Measurements from ENCODE around the gene CCDC178. TPM values are rescaled to one million over a fixed set of nuclear protein-coding genes. Genes with fewer than 3 reads are reported as not detected.
"Not testable (repeated sequence)": the region's sequence is repeated elsewhere in the genome, so short reads cannot be mapped to it uniquely, and the experiment has no call there.

Gene CCDC178
- total RNA-seq, 1 donor from 2014 or later, result 0.53 TPM

GRCh38 chr18:33161131-33161530, 279.4 kb downstream of the CCDC178 start:
- Histone ChIP-seq H3K36me3 (ENCODE audit: control insufficient read depth, insufficient read depth, low read length) (no peaks in the 10 kb centered on the region), H3K4me3 (ENCODE audit: low read depth, low read length) (no peak overlapping the region), H3K27me3 (ENCODE audit: control insufficient read depth, insufficient read depth, low read length) (no peaks in the 10 kb centered on the region)
- no peak for TF ChIP-seq CTCF (IDR thresholded peaks at IDR 0.05; ENCODE audit: insufficient read depth, low read length, severe bottlenecking)
- DNase-seq (ENCODE audit: low read depth) (no peak), FAIRE-seq (no peak)

DNA sequence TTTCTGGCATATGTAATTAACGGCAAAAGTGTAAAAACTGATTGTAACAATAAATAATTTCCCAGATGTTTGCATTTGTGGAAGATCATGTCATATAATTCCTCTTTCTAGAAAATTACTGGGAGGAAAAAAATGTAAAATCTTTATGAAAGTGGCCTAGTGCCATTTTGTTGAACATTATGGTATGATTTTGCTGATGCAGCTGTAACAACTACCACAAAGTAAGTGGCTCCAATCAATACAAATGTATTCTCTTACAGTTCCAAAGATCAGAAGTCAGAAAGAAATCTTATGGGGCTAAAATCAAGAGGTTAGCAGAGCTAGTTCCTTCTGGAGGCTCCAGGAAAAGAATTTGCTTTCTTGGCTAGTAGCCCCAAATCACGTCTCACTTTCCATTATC, 281.4 kb downstream of the CCDC178 start:
- Histone ChIP-seq H3K36me3 (ENCODE audit: control insufficient read depth, insufficient read depth, low read length) (no peaks in the 10 kb centered on the region), H3K27me3 (ENCODE audit: control insufficient read depth, insufficient read depth, low read length) (no peaks in the 10 kb centered on the region), H3K4me3 (ENCODE audit: low read depth, low read length) (no peak overlapping the region)
- no peak for DNase-seq (ENCODE audit: low read depth)
- TF ChIP-seq CTCF (IDR thresholded peaks at IDR 0.05; ENCODE audit: insufficient read depth, low read length, severe bottlenecking), result no peak
- FAIRE-seq, result no peak

DNA sequence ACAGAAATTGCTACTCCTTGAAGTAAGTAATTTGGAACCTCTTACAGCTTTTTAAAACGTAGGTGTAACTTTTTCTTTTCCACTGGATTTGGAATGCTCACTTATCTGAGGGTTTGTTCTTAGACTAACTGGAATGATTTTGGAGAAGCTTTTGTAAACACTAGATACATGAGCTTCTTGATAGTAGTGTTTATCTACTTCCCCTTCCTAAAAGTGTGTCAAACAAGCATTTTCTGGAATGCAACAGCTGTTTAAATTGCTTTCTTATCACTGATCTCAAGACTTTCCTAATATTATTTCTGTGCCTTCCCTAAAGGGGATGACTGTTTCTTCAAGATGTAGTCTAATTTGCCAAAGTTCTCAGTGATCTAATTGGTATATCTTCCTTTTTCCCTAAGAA, 282.6 kb downstream of the CCDC178 start:
- no peak for DNase-seq (ENCODE audit: low read depth)
- no peak for FAIRE-seq
- no peak for TF ChIP-seq CTCF (IDR thresholded peaks at IDR 0.05; ENCODE audit: insufficient read depth, low read length, severe bottlenecking)

DNA sequence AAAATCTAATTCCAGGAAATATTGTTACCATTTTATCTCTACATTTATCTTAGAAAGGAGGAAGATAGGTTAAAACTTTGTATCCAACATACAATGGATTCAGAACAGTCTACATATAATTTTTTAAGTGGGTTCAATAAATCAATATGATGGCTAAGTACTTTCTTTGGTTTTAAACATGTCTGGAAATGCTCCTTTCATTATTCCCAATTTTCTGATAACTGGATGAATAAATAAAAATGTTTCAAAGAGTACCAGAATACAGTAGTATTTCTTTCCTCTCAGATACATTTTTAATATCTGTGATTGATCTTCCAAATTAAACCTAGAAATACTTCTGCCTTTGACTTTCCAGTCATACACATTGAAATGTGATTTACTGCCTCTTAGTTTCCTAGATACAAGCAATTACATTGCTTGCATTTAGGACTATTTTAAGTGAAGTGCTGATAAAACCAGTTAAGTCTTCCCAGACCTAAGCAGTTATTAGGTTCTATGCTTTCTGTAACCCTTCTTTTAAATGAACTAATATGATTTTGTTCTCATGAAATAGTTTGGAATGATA, 283.5 kb downstream of the CCDC178 start:
- no peak for DNase-seq (ENCODE audit: low read depth)
- no peak overlapping the region for H3K4me3 ChIP-seq (ENCODE audit: low read depth, low read length)
- no peak for FAIRE-seq
- no peaks in the 10 kb centered on the region for H3K27me3 ChIP-seq (ENCODE audit: control insufficient read depth, insufficient read depth, low read length)
- no peak for TF ChIP-seq CTCF (IDR thresholded peaks at IDR 0.05; ENCODE audit: insufficient read depth, low read length, severe bottlenecking)
- no peaks in the 10 kb centered on the region for H3K36me3 ChIP-seq (ENCODE audit: control insufficient read depth, insufficient read depth, low read length)

More for the DNA sequence above, 282.6 kb downstream of the CCDC178 start:
- Histone ChIP-seq H3K27me3 (ENCODE audit: control insufficient read depth, insufficient read depth, low read length) (no peaks in the 10 kb centered on the region), H3K36me3 (ENCODE audit: control insufficient read depth, insufficient read depth, low read length) (no peaks in the 10 kb centered on the region), H3K4me3 (ENCODE audit: low read depth, low read length) (no peak overlapping the region)

DNA sequence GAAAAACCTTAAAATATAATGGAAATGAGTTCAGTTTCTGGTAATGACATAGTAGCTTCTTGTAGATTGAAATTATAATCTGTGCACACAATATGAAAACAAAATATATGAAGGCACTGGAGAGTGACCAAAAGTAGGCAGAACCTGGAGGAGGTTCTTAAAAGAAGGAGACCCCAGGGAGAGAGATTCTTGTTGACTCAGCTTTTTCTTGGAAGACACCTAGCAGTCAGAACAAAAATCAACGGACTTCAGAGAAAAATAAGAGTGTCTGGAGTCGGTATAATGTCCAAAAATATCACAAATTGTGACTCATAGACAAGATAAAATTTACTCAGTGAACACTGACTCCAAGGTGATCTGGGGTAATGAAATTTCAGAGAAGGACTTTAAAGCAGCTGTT, 286.5 kb downstream of the CCDC178 start:
- no peaks in the 10 kb centered on the region for H3K36me3 ChIP-seq (ENCODE audit: control insufficient read depth, insufficient read depth, low read length)
- DNase-seq (ENCODE audit: low read depth), result no peak
- H3K4me3 ChIP-seq (ENCODE audit: low read depth, low read length), result no peak overlapping the region
- FAIRE-seq, result no peak
- H3K27me3 ChIP-seq (ENCODE audit: control insufficient read depth, insufficient read depth, low read length), result no peaks in the 10 kb centered on the region
- TF ChIP-seq CTCF (IDR thresholded peaks at IDR 0.05; ENCODE audit: insufficient read depth, low read length, severe bottlenecking), result no peak

DNA sequence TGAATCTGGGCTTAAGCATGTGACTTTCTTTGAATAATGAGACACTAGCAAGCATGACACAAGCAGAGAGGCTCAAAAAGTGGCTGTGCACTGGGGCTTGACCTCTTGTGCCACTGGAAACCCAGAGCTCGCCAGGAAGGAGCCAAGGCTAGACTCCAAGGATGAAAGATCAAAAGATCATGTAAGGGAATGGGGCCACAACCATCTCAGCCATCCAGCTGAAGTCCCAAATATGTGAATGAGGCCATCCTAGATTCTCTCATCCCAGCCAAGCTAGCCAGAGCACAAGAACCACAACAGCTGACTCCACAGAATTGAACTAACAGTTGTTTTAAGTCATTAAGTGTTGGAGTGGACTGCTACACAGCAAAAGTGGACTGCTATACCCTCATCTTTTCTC, 288.1 kb downstream of the CCDC178 start:
- DNase-seq (ENCODE audit: low read depth) (no peak), FAIRE-seq (no peak)
- Histone ChIP-seq H3K4me3 (ENCODE audit: low read depth, low read length) (no peak overlapping the region), H3K36me3 (ENCODE audit: control insufficient read depth, insufficient read depth, low read length) (no peaks in the 10 kb centered on the region), H3K27me3 (ENCODE audit: control insufficient read depth, insufficient read depth, low read length) (no peaks in the 10 kb centered on the region)
- no peak for TF ChIP-seq CTCF (IDR thresholded peaks at IDR 0.05; ENCODE audit: insufficient read depth, low read length, severe bottlenecking)

DNA sequence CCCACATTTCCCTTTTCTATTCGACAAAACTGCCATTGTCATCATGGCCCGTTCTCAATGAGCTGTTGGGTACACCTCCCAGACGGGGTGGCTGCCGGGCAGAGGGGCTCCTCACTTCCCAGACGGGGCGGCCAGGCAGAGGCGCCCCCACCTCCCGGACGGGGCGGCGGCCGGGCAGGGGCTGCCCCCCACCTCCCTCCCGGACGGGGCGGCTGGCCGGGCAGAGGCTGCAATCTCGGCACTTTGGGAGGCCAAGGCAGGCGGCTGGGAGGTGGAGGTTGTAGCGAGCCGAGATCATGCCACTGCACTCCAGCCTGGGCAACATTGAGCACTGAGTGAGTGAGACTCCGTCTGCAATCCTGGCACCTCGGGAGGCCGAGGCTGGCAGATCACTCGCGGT, 292.7 kb downstream of the CCDC178 start:
- H3K27me3 ChIP-seq (ENCODE audit: control insufficient read depth, insufficient read depth, low read length); FAIRE-seq; DNase-seq (ENCODE audit: low read depth); H3K4me3 ChIP-seq (ENCODE audit: low read depth, low read length); H3K36me3 ChIP-seq (ENCODE audit: control insufficient read depth, insufficient read depth, low read length): not testable (repeated sequence)
